ENCODE results near the gene KCNH3. TPM values are rescaled to one million over a fixed set of nuclear protein-coding genes. Genes with fewer than 3 reads are reported as not detected.
"Not testable (repeated sequence)": the region's sequence is repeated elsewhere in the genome, so short reads cannot be mapped to it uniquely, and the experiment has no call there.

Gene KCNH3
- 0.36 TPM for polyA plus RNA-seq (2012; ENCODE audit: missing spikeins)

- TF ChIP-seq POLR2AphosphoS5 (IDR thresholded peaks at IDR 0.05; ENCODE audit: low read depth, low read length) (no peak), POLR2A (IDR thresholded peaks at IDR 0.05; ENCODE audit: low read depth, low read length) (no peak), TAF1 (IDR thresholded peaks at IDR 0.05; ENCODE audit: borderline replicate concordance, low read depth, low read length) (no peak)
- DNase-seq (ENCODE audit: insufficient read length) (peak; percentile 96), FAIRE-seq (peak; percentile 87)
Observed at GRCh38 chr12:49538510-49539403, at the start of gene KCNH3. KCNH3 (plus strand) TSS chr12:49539030; CDS start chr12:49539417, 387 bp downstream.

GRCh38 chr12:49489154-49489553 lies 49.7 kb upstream of the KCNH3 start:
- no peak for DNase-seq (ENCODE audit: insufficient read length)
- TF ChIP-seq TAF1 (IDR thresholded peaks at IDR 0.05; ENCODE audit: borderline replicate concordance, low read depth, low read length) = no peak
- TF ChIP-seq POLR2A (IDR thresholded peaks at IDR 0.05; ENCODE audit: low read depth, low read length) = no peak
- no peak for TF ChIP-seq POLR2AphosphoS5 (IDR thresholded peaks at IDR 0.05; ENCODE audit: low read depth, low read length)
- FAIRE-seq = no peak

GRCh38 chr12:49489720-49490119 lies 49.1 kb upstream of the KCNH3 start:
- FAIRE-seq = no peak
- no peak for DNase-seq (ENCODE audit: insufficient read length)
- TF ChIP-seq TAF1 (IDR thresholded peaks at IDR 0.05; ENCODE audit: borderline replicate concordance, low read depth, low read length) (no peak), POLR2AphosphoS5 (IDR thresholded peaks at IDR 0.05; ENCODE audit: low read depth, low read length) (no peak), POLR2A (IDR thresholded peaks at IDR 0.05; ENCODE audit: low read depth, low read length) (no peak)

- TF ChIP-seq POLR2AphosphoS5 (IDR thresholded peaks at IDR 0.05; ENCODE audit: low read depth, low read length) = no peak
- FAIRE-seq = no peak
- no peak for DNase-seq (ENCODE audit: insufficient read length)
Observed at GRCh38 chr12:49491823-49492222, 47.0 kb upstream of the KCNH3 start.

GRCh38 chr12:49493900-49494299 lies 44.9 kb upstream of the KCNH3 start:
- TF ChIP-seq POLR2A (IDR thresholded peaks at IDR 0.05; ENCODE audit: low read depth, low read length) (no peak), POLR2AphosphoS5 (IDR thresholded peaks at IDR 0.05; ENCODE audit: low read depth, low read length) (no peak), TAF1 (IDR thresholded peaks at IDR 0.05; ENCODE audit: borderline replicate concordance, low read depth, low read length) (no peak)
- DNase-seq (ENCODE audit: insufficient read length) = no peak
- FAIRE-seq = no peak

- DNase-seq (ENCODE audit: insufficient read length) (no peak), FAIRE-seq (no peak)
- TF ChIP-seq TAF1 (IDR thresholded peaks at IDR 0.05; ENCODE audit: borderline replicate concordance, low read depth, low read length) (no peak), POLR2A (IDR thresholded peaks at IDR 0.05; ENCODE audit: low read depth, low read length) (no peak), POLR2AphosphoS5 (IDR thresholded peaks at IDR 0.05; ENCODE audit: low read depth, low read length) (no peak)
Observed at GRCh38 chr12:49496417-49497360, 42.1 kb upstream of the KCNH3 start.

GRCh38 chr12:49501895-49502294 lies 36.9 kb upstream of the KCNH3 start:
- no peak for DNase-seq (ENCODE audit: insufficient read length)
- TF ChIP-seq POLR2A (IDR thresholded peaks at IDR 0.05; ENCODE audit: low read depth, low read length) (no peak), TAF1 (IDR thresholded peaks at IDR 0.05; ENCODE audit: borderline replicate concordance, low read depth, low read length) (no peak), POLR2AphosphoS5 (IDR thresholded peaks at IDR 0.05; ENCODE audit: low read depth, low read length) (no peak)
- peak; percentile 17 for FAIRE-seq

GRCh38 chr12:49502590-49502989 lies 36.2 kb upstream of the KCNH3 start:
- DNase-seq (ENCODE audit: insufficient read length) = no peak
- no peak for TF ChIP-seq TAF1 (IDR thresholded peaks at IDR 0.05; ENCODE audit: borderline replicate concordance, low read depth, low read length)
- TF ChIP-seq POLR2A (IDR thresholded peaks at IDR 0.05; ENCODE audit: low read depth, low read length) = no peak
- no peak for TF ChIP-seq POLR2AphosphoS5 (IDR thresholded peaks at IDR 0.05; ENCODE audit: low read depth, low read length)
- FAIRE-seq = no peak

GRCh38 chr12:49503674-49504180 lies 35.1 kb upstream of the KCNH3 start:
- no peak for FAIRE-seq
- TF ChIP-seq TAF1 (IDR thresholded peaks at IDR 0.05; ENCODE audit: borderline replicate concordance, low read depth, low read length) = no peak
- no peak for TF ChIP-seq POLR2A (IDR thresholded peaks at IDR 0.05; ENCODE audit: low read depth, low read length)
- TF ChIP-seq POLR2AphosphoS5 (IDR thresholded peaks at IDR 0.05; ENCODE audit: low read depth, low read length) = no peak
- DNase-seq (ENCODE audit: insufficient read length) = no peak

- no peak for DNase-seq (ENCODE audit: insufficient read length)
- FAIRE-seq = no peak
- TF ChIP-seq TAF1 (IDR thresholded peaks at IDR 0.05; ENCODE audit: borderline replicate concordance, low read depth, low read length) = no peak
Observed at GRCh38 chr12:49505672-49506071, 33.2 kb upstream of the KCNH3 start.

- DNase-seq (ENCODE audit: insufficient read length) = no peak
- TF ChIP-seq TAF1 (IDR thresholded peaks at IDR 0.05; ENCODE audit: borderline replicate concordance, low read depth, low read length) = no peak
- no peak for TF ChIP-seq POLR2A (IDR thresholded peaks at IDR 0.05; ENCODE audit: low read depth, low read length)
- no peak for TF ChIP-seq POLR2AphosphoS5 (IDR thresholded peaks at IDR 0.05; ENCODE audit: low read depth, low read length)
- no peak for FAIRE-seq
Observed at GRCh38 chr12:49507139-49507538, 31.7 kb upstream of the KCNH3 start.

GRCh38 chr12:49509681-49510080 lies 29.1 kb upstream of the KCNH3 start:
- not testable (repeated sequence) for FAIRE-seq; DNase-seq (ENCODE audit: insufficient read length)
